GM19043 (cell line): Measurements from ENCODE around the gene PFDN1.
"Not testable (repeated sequence)": the region's sequence is repeated elsewhere in the genome, so short reads cannot be mapped to it uniquely, and the experiment has no call there.

ENCODE experiments used
- ATAC-seq: cut with Tn5 transposase; IDR thresholded peaks from one replicate; pipeline ENCODE4 v1.9.1; 2021; ENCODE audit warnings: low read depth; ENCODE audit not compliant: unreplicated experiment

The PFDN1 gene

GRCh38 chr5:140219068-140219991 lies 83.6 kb downstream of the PFDN1 start:
- ATAC-seq: no peak

GRCh38 chr5:140217299-140218026 lies 85.4 kb downstream of the PFDN1 start:
- ATAC-seq: no peak

GRCh38 chr5:140216478-140217074 lies 86.3 kb downstream of the PFDN1 start:
- no peak for ATAC-seq

GRCh38 chr5:140215276-140215675 lies 87.6 kb downstream of the PFDN1 start:
- ATAC-seq: no peak

GRCh38 chr5:140214831-140215230 lies 88.1 kb downstream of the PFDN1 start:
- ATAC-seq: no peak

- peak; percentile 55 for ATAC-seq
Measured at GRCh38 chr5:140213370-140213983, 89.4 kb downstream of the PFDN1 start.

GRCh38 chr5:140208065-140208464 lies 94.8 kb downstream of the PFDN1 start:
- no peak for ATAC-seq

GRCh38 chr5:140207250-140207964 lies 95.5 kb downstream of the PFDN1 start:
- ATAC-seq: peak; percentile 68

- no peak for ATAC-seq
Measured at GRCh38 chr5:140205952-140206351, 96.9 kb downstream of the PFDN1 start.

GRCh38 chr5:140205216-140205615 lies 97.7 kb downstream of the PFDN1 start:
- ATAC-seq: no peak

- no peak for ATAC-seq
Measured at GRCh38 chr5:140202610-140203009, 100.3 kb downstream of the PFDN1 start.

GRCh38 chr5:140202078-140202477 lies 100.8 kb downstream of the PFDN1 start:
- ATAC-seq: no peak

GRCh38 chr5:140198915-140199314 lies 104.0 kb downstream of the PFDN1 start:
- not testable (repeated sequence) for ATAC-seq

- no peak for ATAC-seq
Measured at GRCh38 chr5:140197023-140197422, 105.9 kb downstream of the PFDN1 start.

GRCh38 chr5:140196115-140196814 lies 106.6 kb downstream of the PFDN1 start:
- no peak for ATAC-seq
